ENCODE measurements around the gene SMIM15. TPM values are rescaled to one million over a fixed set of nuclear protein-coding genes. Genes with fewer than 3 reads are reported as not detected.

The SMIM15 gene
- total RNA-seq, 1 experiment from 2014 or later = 83.9 TPM

DNA sequence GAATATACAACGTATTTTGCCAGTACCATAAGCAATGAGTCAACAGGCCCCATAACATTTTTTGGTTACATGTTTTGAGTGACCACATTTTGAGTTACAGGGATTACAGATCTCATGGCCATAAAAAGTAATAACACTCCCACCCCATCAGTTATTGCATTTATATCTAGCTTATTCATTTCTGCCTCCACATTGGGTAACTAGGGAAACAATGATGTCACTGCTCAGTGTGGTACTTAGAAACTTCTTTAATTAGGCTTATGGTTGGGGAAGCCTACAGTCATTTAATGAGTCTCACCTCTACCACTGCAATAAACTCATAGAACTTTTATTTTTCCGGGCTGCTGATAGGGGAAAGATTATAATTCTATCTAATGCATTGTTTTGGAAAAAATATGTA is 39.9 kb upstream of the SMIM15 start (continued):
- TF ChIP-seq, protein P1, sequence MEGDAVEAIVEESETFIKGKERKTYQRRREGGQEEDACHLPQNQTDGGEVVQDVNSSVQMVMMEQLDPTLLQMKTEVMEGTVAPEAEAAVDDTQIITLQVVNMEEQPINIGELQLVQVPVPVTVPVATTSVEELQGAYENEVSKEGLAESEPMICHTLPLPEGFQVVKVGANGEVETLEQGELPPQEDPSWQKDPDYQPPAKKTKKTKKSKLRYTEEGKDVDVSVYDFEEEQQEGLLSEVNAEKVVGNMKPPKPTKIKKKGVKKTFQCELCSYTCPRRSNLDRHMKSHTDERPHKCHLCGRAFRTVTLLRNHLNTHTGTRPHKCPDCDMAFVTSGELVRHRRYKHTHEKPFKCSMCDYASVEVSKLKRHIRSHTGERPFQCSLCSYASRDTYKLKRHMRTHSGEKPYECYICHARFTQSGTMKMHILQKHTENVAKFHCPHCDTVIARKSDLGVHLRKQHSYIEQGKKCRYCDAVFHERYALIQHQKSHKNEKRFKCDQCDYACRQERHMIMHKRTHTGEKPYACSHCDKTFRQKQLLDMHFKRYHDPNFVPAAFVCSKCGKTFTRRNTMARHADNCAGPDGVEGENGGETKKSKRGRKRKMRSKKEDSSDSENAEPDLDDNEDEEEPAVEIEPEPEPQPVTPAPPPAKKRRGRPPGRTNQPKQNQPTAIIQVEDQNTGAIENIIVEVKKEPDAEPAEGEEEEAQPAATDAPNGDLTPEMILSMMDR (IDR thresholded peaks at IDR 0.05 in 2 of 3, conservative IDR thresholded peaks at IDR 0.05 in 1 of 3; ENCODE audit: borderline replicate concordance in 1 of 3, insufficient read depth in 1 of 3, low read depth in 2 of 3, low read length in 2 of 3) = no peak

DNA sequence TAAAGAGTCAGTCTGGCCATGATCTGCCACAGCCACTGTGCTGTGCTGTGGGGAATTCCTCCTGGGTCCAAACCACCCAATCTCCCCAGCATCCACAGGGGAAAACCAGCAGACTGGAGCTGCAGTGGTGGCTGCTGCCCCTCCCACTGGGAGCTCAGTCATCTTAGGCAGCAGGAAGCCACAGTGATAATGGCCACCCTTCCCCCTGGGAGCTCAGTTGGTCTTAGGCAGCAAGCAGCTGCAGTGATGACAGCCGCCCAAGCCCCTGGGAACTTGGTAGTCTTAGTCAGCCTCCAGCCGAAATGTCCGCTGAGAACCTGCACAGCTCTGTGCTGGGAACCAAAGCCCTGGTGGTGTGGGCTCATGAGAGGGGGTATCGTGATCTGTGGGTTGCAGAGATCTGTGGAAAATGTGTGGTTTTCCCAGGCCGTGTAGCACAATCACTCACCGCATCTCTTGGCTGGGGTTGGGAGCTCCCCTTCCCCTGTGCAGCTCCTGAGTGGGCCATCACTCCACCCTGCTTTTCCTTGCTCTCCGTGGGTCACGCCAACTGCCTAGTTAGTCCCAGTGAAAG is 38.4 kb upstream of the SMIM15 start:
- H3K4me1 ChIP-seq (ENCODE audit: control insufficient read depth in 1 of 2, insufficient read depth in 2 of 2, low read length in 2 of 2) = no peaks in the 10 kb centered on the region
- TF ChIP-seq, protein P2, sequence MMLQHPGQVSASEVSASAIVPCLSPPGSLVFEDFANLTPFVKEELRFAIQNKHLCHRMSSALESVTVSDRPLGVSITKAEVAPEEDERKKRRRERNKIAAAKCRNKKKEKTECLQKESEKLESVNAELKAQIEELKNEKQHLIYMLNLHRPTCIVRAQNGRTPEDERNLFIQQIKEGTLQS (IDR thresholded peaks at IDR 0.05) = no peak
- TF ChIP-seq TCF7L2 (IDR thresholded peaks at IDR 0.05; ENCODE audit: borderline replicate concordance, extremely low read depth, insufficient read depth, insufficient read length) = no peak
- TF ChIP-seq, protein P3, sequence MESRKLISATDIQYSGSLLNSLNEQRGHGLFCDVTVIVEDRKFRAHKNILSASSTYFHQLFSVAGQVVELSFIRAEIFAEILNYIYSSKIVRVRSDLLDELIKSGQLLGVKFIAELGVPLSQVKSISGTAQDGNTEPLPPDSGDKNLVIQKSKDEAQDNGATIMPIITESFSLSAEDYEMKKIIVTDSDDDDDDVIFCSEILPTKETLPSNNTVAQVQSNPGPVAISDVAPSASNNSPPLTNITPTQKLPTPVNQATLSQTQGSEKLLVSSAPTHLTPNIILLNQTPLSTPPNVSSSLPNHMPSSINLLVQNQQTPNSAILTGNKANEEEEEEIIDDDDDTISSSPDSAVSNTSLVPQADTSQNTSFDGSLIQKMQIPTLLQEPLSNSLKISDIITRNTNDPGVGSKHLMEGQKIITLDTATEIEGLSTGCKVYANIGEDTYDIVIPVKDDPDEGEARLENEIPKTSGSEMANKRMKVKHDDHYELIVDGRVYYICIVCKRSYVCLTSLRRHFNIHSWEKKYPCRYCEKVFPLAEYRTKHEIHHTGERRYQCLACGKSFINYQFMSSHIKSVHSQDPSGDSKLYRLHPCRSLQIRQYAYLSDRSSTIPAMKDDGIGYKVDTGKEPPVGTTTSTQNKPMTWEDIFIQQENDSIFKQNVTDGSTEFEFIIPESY (IDR thresholded peaks at IDR 0.05; ENCODE audit: extremely low read depth, insufficient replicate concordance, low read length) = no peak
- no peak for TF ChIP-seq SP1 (IDR thresholded peaks at IDR 0.05; ENCODE audit: low read depth)
- TF ChIP-seq ELF1 (IDR thresholded peaks at IDR 0.05; ENCODE audit: borderline replicate concordance, low read depth) = no peak
- TF ChIP-seq EZH2 (IDR thresholded peaks at IDR 0.05) = no peak
- no peak for TF ChIP-seq POLR2A (IDR thresholded peaks at IDR 0.05; ENCODE audit: borderline replicate concordance, extremely low read depth, insufficient read depth, insufficient read length)
- no peak for TF ChIP-seq ZNF274 (IDR thresholded peaks at IDR 0.05; ENCODE audit: low read depth, low read length)
- no peak for TF ChIP-seq POLR2AphosphoS5 (IDR thresholded peaks at IDR 0.05; ENCODE audit: low read depth, low read length)
- TF ChIP-seq EGR1 (IDR thresholded peaks at IDR 0.05; ENCODE audit: low read depth) = no peak
- TF ChIP-seq, protein P4, sequence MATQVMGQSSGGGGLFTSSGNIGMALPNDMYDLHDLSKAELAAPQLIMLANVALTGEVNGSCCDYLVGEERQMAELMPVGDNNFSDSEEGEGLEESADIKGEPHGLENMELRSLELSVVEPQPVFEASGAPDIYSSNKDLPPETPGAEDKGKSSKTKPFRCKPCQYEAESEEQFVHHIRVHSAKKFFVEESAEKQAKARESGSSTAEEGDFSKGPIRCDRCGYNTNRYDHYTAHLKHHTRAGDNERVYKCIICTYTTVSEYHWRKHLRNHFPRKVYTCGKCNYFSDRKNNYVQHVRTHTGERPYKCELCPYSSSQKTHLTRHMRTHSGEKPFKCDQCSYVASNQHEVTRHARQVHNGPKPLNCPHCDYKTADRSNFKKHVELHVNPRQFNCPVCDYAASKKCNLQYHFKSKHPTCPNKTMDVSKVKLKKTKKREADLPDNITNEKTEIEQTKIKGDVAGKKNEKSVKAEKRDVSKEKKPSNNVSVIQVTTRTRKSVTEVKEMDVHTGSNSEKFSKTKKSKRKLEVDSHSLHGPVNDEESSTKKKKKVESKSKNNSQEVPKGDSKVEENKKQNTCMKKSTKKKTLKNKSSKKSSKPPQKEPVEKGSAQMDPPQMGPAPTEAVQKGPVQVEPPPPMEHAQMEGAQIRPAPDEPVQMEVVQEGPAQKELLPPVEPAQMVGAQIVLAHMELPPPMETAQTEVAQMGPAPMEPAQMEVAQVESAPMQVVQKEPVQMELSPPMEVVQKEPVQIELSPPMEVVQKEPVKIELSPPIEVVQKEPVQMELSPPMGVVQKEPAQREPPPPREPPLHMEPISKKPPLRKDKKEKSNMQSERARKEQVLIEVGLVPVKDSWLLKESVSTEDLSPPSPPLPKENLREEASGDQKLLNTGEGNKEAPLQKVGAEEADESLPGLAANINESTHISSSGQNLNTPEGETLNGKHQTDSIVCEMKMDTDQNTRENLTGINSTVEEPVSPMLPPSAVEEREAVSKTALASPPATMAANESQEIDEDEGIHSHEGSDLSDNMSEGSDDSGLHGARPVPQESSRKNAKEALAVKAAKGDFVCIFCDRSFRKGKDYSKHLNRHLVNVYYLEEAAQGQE (IDR thresholded peaks at IDR 0.05; ENCODE audit: low read depth) = no peak
- TF ChIP-seq, protein P5, sequence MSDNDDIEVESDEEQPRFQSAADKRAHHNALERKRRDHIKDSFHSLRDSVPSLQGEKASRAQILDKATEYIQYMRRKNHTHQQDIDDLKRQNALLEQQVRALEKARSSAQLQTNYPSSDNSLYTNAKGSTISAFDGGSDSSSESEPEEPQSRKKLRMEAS (IDR thresholded peaks at IDR 0.05) = no peak
- no peak for TF ChIP-seq RAD21 (IDR thresholded peaks at IDR 0.05; ENCODE audit: low read depth)
- TF ChIP-seq YY1 (IDR thresholded peaks at IDR 0.05; ENCODE audit: extremely low read depth, insufficient replicate concordance, low read depth, low read length) = no peak
- no peak for TF ChIP-seq ZFX (IDR thresholded peaks at IDR 0.05)
- H3K4me3 ChIP-seq (replicated peaks in 1 of 2; ENCODE audit: low read depth in 1 of 2, low read length in 2 of 2) = no peak overlapping the region
- ChIA-PET RAD21 (ENCODE audit: low non-redundant PET in 1 of 2, low total read pairs in 2 of 2, uncharacterized antibody in 2 of 2, unreplicated experiment in 2 of 2) (no interaction called here), POLR2A (no interaction called here), CTCF (no interaction called here)
- intact Hi-C loops (cut with micrococcal nuclease) = no loop called here
- H3K4me2 ChIP-seq (ENCODE audit: low read length) = no peak overlapping the region
- no peaks in the 10 kb centered on the region for H3K27me3 ChIP-seq (ENCODE audit: insufficient read depth, low read length)
- H3K79me2 ChIP-seq (ENCODE audit: insufficient read depth, low read length) = no peaks in the 10 kb centered on the region
- BruUV-seq (replicated peaks) = no TSS peak
- H3K9ac ChIP-seq (ENCODE audit: low read length) = no peak overlapping the region
- no peak overlapping the region for H2AFZ ChIP-seq (ENCODE audit: low read depth, low read length, poor library complexity, severe bottlenecking)
- H3K27ac ChIP-seq (ENCODE audit: low read depth, low read length) = no peak overlapping the region
- H3K9me3 ChIP-seq (ENCODE audit: control insufficient read depth in 1 of 2, insufficient read depth in 1 of 2, low read depth in 1 of 2, low read length in 2 of 2) = no peaks in the 10 kb centered on the region
- ATAC-seq (no peak), DNase-seq (ENCODE audit: low read depth, low spot score) (no peak)
- no peaks in the 10 kb centered on the region for H3K9me2 ChIP-seq (ENCODE audit: insufficient read depth)
- no peaks in the 10 kb centered on the region for H3K36me3 ChIP-seq (ENCODE audit: control insufficient read depth in 1 of 2, insufficient read depth in 2 of 2, low read length in 2 of 2)
- H4K20me1 ChIP-seq (ENCODE audit: insufficient read depth) = no peaks in the 10 kb centered on the region

Data from HCT116 (cell line).